Gastroesophageal sphincter (tissue), 3 donors: Measurements from ENCODE around the gene ADCY2.

Experiments
- EP300 ChIP-seq: sonication (generic); formaldehyde crosslinking; IDR thresholded peaks from one replicate; pipeline ENCODE4 v1.6.1; 2017; ENCODE audit warnings: antibody characterized with exemption, mild to moderate bottlenecking
- POLR2A ChIP-seq, 2 donors: fragments of 450-650 bp; IDR thresholded peaks; one replicate each; pipeline ENCODE4 v1.6.1; 2017; ENCODE audit warnings: antibody characterized with exemption in 2 of 2, mild to moderate bottlenecking in 2 of 2, moderate library complexity in 1 of 2
- POLR2AphosphoS5 ChIP-seq: sonication (generic); formaldehyde crosslinking; IDR thresholded peaks from one replicate; pipeline ENCODE4 v1.6.1; 2017; ENCODE audit warnings: antibody characterized with exemption
- TF ChIP-seq, protein P1 (sequence below), 4 experiments: fragments of 200-600 bp in 2 of 4; fragments of 450-650 bp in 2 of 4; sonication (generic) in 1 of 4; IDR thresholded peaks; one replicate each; pipeline ENCODE4 v1.5.1; 2017 to 2019; ENCODE audit warnings: antibody characterized with exemption in 4 of 4, mild to moderate bottlenecking in 2 of 4, moderate library complexity in 2 of 4

DNA sequence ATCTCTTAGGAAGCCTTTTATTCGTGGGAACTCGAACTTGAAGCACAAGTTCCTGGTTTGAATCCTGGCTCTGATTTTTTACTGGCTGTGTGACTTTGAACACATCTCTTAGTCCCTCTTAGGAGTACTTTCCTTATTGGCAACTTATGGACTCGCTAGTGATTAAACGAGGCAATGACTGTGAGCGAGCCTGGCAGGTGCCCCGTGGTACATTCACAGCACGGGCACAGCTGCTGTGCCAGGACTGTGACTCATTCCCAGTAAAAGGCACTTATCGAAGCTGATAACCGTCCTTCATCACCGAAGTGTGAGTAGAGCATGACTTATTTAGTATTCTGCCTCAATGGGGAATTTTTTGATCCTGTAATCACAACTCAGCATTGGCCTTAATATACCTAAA is 432.3 kb downstream of the ADCY2 start:
- TF ChIP-seq, protein P1, sequence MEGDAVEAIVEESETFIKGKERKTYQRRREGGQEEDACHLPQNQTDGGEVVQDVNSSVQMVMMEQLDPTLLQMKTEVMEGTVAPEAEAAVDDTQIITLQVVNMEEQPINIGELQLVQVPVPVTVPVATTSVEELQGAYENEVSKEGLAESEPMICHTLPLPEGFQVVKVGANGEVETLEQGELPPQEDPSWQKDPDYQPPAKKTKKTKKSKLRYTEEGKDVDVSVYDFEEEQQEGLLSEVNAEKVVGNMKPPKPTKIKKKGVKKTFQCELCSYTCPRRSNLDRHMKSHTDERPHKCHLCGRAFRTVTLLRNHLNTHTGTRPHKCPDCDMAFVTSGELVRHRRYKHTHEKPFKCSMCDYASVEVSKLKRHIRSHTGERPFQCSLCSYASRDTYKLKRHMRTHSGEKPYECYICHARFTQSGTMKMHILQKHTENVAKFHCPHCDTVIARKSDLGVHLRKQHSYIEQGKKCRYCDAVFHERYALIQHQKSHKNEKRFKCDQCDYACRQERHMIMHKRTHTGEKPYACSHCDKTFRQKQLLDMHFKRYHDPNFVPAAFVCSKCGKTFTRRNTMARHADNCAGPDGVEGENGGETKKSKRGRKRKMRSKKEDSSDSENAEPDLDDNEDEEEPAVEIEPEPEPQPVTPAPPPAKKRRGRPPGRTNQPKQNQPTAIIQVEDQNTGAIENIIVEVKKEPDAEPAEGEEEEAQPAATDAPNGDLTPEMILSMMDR (IDR thresholded peaks at IDR 0.05), result no peak
- TF ChIP-seq POLR2A (IDR thresholded peaks at IDR 0.05) (no peak), POLR2AphosphoS5 (no peak), EP300 (no peak)
